ENCODE measurements around the gene FLRT1. TPM values are rescaled to one million over a fixed set of nuclear protein-coding genes. Genes with fewer than 3 reads are reported as not detected.

The FLRT1 gene
- total RNA-seq, 4 donors from 2014 or later: 0.06 to 0.19 (median 0.08) TPM; not detected in 1

DNA sequence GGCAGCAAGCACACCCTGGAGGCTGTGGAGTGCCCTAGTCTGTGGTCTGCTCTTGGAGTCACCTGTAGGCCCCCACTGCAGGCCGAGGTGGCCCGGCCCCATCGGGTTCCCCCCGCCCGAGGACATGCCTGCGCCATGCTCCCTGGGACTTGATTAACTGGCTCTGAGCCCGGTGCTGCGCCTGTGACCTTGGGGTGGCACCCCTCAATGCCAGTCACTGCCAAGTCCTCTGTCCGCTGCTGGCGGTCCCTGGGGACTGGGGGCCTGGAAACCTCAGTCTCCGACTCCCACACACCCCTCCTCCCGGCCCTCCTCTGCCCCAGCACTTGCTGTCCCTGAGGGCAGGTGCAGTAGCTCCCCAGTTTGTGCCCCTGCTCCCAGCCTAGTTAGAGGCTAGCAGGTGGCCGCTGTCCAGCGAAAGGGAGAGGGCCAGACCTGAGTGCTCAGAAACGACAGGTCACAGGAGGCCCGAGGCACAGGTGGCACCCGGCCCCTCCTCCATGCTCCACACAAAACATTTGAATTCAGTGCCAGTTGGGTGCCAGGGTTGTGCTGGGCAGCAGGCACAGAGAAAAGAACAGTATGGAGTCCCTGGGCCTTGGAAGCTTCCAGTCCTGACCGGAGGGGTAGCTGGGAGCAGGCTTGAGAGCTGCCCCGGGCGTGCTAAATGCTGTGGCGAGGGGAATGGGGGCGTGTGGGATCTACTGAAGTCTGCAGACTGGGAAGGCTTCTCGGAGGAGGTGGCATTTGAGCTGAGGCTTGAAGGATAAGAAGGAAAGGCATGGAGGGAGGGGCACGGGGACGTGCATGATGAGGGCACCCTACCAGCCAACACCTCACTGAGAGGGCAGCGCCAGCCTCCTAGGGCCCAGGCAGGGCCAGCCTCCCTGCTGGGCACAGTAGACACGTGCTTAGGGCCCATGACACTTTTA is 16.4 kb upstream of the FLRT1 start:
- DNase-seq: no peak
- H3K9me3 ChIP-seq: no peaks in the 10 kb centered on the region
- no peaks in the 10 kb centered on the region for H3K36me3 ChIP-seq
- intact Hi-C loops (cut with DNase I): no loop called here
- no peak overlapping the region for H3K27ac ChIP-seq
- H3K27me3 ChIP-seq: peaks cover 0 to 6% (median 0%) of the 10 kb centered on the region in 4 donors
- 86 to 92% methylated on average over 11 to 13 of the region's 27 CpGs for WGBS, 2 donors
- H3K4me3 ChIP-seq: no peak overlapping the region
- peaks cover 0 to 32% (median 0%) of the 10 kb centered on the region in 3 donors for H3K4me1 ChIP-seq
- TF ChIP-seq POLR2A (IDR thresholded peaks at IDR 0.05): no peak
- TF ChIP-seq, protein P1, sequence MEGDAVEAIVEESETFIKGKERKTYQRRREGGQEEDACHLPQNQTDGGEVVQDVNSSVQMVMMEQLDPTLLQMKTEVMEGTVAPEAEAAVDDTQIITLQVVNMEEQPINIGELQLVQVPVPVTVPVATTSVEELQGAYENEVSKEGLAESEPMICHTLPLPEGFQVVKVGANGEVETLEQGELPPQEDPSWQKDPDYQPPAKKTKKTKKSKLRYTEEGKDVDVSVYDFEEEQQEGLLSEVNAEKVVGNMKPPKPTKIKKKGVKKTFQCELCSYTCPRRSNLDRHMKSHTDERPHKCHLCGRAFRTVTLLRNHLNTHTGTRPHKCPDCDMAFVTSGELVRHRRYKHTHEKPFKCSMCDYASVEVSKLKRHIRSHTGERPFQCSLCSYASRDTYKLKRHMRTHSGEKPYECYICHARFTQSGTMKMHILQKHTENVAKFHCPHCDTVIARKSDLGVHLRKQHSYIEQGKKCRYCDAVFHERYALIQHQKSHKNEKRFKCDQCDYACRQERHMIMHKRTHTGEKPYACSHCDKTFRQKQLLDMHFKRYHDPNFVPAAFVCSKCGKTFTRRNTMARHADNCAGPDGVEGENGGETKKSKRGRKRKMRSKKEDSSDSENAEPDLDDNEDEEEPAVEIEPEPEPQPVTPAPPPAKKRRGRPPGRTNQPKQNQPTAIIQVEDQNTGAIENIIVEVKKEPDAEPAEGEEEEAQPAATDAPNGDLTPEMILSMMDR (IDR thresholded peaks at IDR 0.05): no peak

- Histone ChIP-seq H3K4me1 (peaks cover 0 to 32% (median 0%) of the 10 kb centered on the region in 3 donors), H3K27me3 (peaks cover 0 to 6% (median 0%) of the 10 kb centered on the region in 4 donors), H3K9me3 (no peaks in the 10 kb centered on the region), H3K27ac (no peak overlapping the region), H3K36me3 (no peaks in the 10 kb centered on the region), H3K4me3 (no peak overlapping the region)
- 53 to 81% methylated on average over 5 to 15 of the region's 22 CpGs for WGBS, 2 donors
- intact Hi-C loops (cut with DNase I): no loop called here
- no peak for DNase-seq
- no peak for TF ChIP-seq POLR2A (IDR thresholded peaks at IDR 0.05)
- TF ChIP-seq, protein P1 (IDR thresholded peaks at IDR 0.05): no peak
These were observed 14.6 kb upstream of the FLRT1 start for GRCh38 chr11:64020976-64021756.

- no peak for DNase-seq
- Histone ChIP-seq H3K4me3 (no peak overlapping the region), H3K4me1 (peaks cover 0 to 32% (median 0%) of the 10 kb centered on the region in 3 donors), H3K36me3 (no peaks in the 10 kb centered on the region), H3K27ac (no peak overlapping the region), H3K27me3 (peaks cover 0 to 8% (median 0%) of the 10 kb centered on the region in 4 donors), H3K9me3 (no peaks in the 10 kb centered on the region)
- WGBS, 2 donors: 32 to 36% methylated on average over 3 to 4 of the region's 10 CpGs
- intact Hi-C loops (cut with DNase I): no loop called here
- TF ChIP-seq POLR2A (IDR thresholded peaks at IDR 0.05): no peak
- TF ChIP-seq, protein P1 (IDR thresholded peaks at IDR 0.05): no peak
These were observed 14.0 kb upstream of the FLRT1 start for GRCh38 chr11:64021757-64022093.

DNA sequence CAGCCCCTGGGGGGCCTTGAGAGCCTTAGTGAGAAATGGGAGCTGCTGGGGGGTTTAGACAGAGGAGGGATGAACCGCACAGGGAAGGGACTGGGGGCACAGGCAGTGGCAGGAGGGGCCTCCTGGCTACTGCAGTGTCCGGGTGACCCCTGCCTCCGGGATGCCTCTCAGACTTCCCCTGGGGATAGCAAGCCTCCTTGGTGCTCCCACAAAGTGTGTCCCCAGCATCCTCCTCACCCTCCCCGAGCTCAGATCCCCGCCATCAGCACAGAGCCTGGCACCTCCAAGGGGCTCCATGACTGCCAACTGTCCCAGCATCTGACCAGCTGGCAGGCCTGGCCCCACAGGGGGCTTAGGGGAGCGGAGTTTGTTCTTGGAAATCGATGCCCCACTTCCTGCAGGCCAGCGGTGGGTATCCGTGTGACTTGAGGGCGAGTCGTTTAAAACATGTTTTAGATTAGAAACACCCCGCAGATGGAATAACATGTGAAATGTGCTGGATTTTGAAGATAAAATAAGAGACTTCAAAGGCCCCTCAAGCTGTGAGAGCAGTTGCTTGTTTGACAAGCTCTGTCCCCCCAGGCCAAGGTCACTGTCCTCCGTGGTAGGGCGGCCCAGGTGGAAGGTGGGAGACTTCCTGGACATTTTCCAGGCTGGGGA is 13.5 kb upstream of the FLRT1 start:
- Histone ChIP-seq H3K27me3 (peaks cover 0 to 9% (median 0%) of the 10 kb centered on the region in 4 donors), H3K9me3 (no peaks in the 10 kb centered on the region), H3K4me1 (peaks cover 0 to 32% (median 0%) of the 10 kb centered on the region in 3 donors), H3K27ac (no peak overlapping the region), H3K4me3 (no peak overlapping the region), H3K36me3 (no peaks in the 10 kb centered on the region)
- TF ChIP-seq, protein P1 (IDR thresholded peaks at IDR 0.05): no peak
- TF ChIP-seq POLR2A (IDR thresholded peaks at IDR 0.05): no peak
- intact Hi-C loops (cut with DNase I): no loop called here
- no peak for DNase-seq
- WGBS, 2 donors: 68 to 74% methylated on average over 10 to 12 of the region's 14 CpGs
